Activated B cell treated with CpG ODN at 0.5 μM for 24 hours (primary cell): ENCODE results near the gene GORASP1. TPM values are rescaled to one million over a fixed set of nuclear protein-coding genes. Genes with fewer than 3 reads are reported as not detected.

Source experiments
- ATAC-seq: fragments of 200-7000 bp; cut with Tn5 transposase; one replicate; pipeline ENCODE4 v1.10.0; 2021; ENCODE audit warnings: low read depth, mild to moderate bottlenecking, moderate library complexity
- CTCF ChIA-PET: fragments of 350-600 bp; sonication (Branson Sonifier 250); formaldehyde crosslinking; loops from one replicate; lab custom pipeline; 2021; ENCODE audit warnings: antibody characterized with exemption; lab: Charles Lee
- POLR2A ChIA-PET: fragments of 350-600 bp; sonication (Branson Sonifier 250); formaldehyde crosslinking; loops from one replicate; lab custom pipeline; 2021; ENCODE audit warnings: antibody characterized with exemption; lab: Charles Lee
- DNase-seq: peaks from one replicate; pipeline ENCODE4 v3.0.0; 2022
- H3K27ac Mint-ChIP-seq: one replicate; pipeline ENCODE4 v1.8.0; 2020; ENCODE audit warnings: mixed read lengths
- H3K27me3 Mint-ChIP-seq: one replicate; pipeline ENCODE4 v1.8.0; 2021; ENCODE audit warnings: mixed read lengths
- H3K36me3 Mint-ChIP-seq: one replicate; pipeline ENCODE4 v1.8.0; 2021; ENCODE audit warnings: low read depth, mixed read lengths
- H3K4me1 Mint-ChIP-seq: one replicate; pipeline ENCODE4 v1.8.0; 2021; ENCODE audit warnings: mixed read lengths
- H3K4me3 Mint-ChIP-seq: one replicate; pipeline ENCODE4 v1.8.0; 2020; ENCODE audit warnings: mild to moderate bottlenecking, mixed read lengths
- H3K9me3 Mint-ChIP-seq: one replicate; pipeline ENCODE4 v1.8.0; 2020; ENCODE audit warnings: mixed read lengths
- CTCF ChIP-seq: fragments of 200-600 bp; IDR thresholded peaks from one replicate; pipeline ENCODE4 v1.8.0; 2022; ENCODE audit warnings: antibody characterized with exemption, mild to moderate bottlenecking
- intact Hi-C: fragments of 100-400 bp; cut with micrococcal nuclease; formaldehyde crosslinking; loops from one replicate; pipeline ENCODE4 v1.15.1; 2024
- total RNA-seq: library from RNA; stranded (reverse); gene quantifications from 2 replicates; pipeline ENCODE4 v1.2.3, GENCODE V29; 2022

Gene GORASP1
- total RNA-seq, 1 donor from 2014 or later: 47.8 TPM

GRCh38 chr3:39141171-39141995 is 34.0 kb upstream of the GORASP1 start:
- Mint-ChIP-seq H3K9me3 (no peaks in the 10 kb centered on the region), H3K27ac (peak overlapping the region; percentile 79), H3K27me3 (no peaks in the 10 kb centered on the region), H3K4me1 (peaks cover 41% of the 10 kb centered on the region), H3K36me3 (peaks cover 82% of the 10 kb centered on the region), H3K4me3 (no peak overlapping the region)
- ATAC-seq (peak; percentile 38), DNase-seq (no peak)
- no peak for TF ChIP-seq CTCF
- POLR2A ChIA-PET: interaction anchor here (1.1 kb wide), 1 partner anchor 11 kb away, joined by 3 read pairs; no protein-coding TSS in a partner anchor
- CTCF ChIA-PET: interaction anchor here (1.6 kb wide), 1 partner anchor 147 kb away, joined by 4 read pairs; no protein-coding TSS in a partner anchor
- intact Hi-C loops: no loop called here

- peaks cover 34% of the 10 kb centered on the region for H3K4me1 Mint-ChIP-seq
- ChIA-PET POLR2A (no interaction called here), CTCF (interaction anchor here (1.6 kb wide), 1 partner anchor 148 kb away, joined by 4 read pairs; no protein-coding TSS in a partner anchor)
- no peak for DNase-seq
- intact Hi-C loops: no loop called here
- ATAC-seq: no peak
- peak overlapping the region; percentile 79 for H3K27ac Mint-ChIP-seq
- H3K27me3 Mint-ChIP-seq: no peaks in the 10 kb centered on the region
- peaks cover 73% of the 10 kb centered on the region for H3K36me3 Mint-ChIP-seq
- no peak overlapping the region for H3K4me3 Mint-ChIP-seq
- no peaks in the 10 kb centered on the region for H3K9me3 Mint-ChIP-seq
- no peak for TF ChIP-seq CTCF
These were observed 33.0 kb upstream of the GORASP1 start for GRCh38 chr3:39140341-39140971.

GRCh38 chr3:39139442-39139841 is 32.0 kb upstream of the GORASP1 start:
- Mint-ChIP-seq H3K27ac (peak overlapping the region; percentile 46), H3K27me3 (no peaks in the 10 kb centered on the region), H3K4me1 (peaks cover 31% of the 10 kb centered on the region), H3K9me3 (no peaks in the 10 kb centered on the region), H3K36me3 (peaks cover 69% of the 10 kb centered on the region), H3K4me3 (no peak overlapping the region)
- TF ChIP-seq CTCF: no peak
- intact Hi-C loops: no loop called here
- no peak for ATAC-seq
- POLR2A ChIA-PET: interaction anchor here (0.7 kb wide), 1 partner anchor 39 kb away, joined by 3 read pairs; no protein-coding TSS in a partner anchor
- CTCF ChIA-PET: no interaction called here
- DNase-seq: no peak

- ChIA-PET CTCF (no interaction called here), POLR2A (interaction anchor here (0.7 kb wide), 1 partner anchor 39 kb away, joined by 3 read pairs; no protein-coding TSS in a partner anchor)
- no peaks in the 10 kb centered on the region for H3K27me3 Mint-ChIP-seq
- peak overlapping the region; percentile 31 for H3K27ac Mint-ChIP-seq
- intact Hi-C loops: no loop called here
- H3K36me3 Mint-ChIP-seq: peaks cover 69% of the 10 kb centered on the region
- H3K4me1 Mint-ChIP-seq: peaks cover 30% of the 10 kb centered on the region
- DNase-seq (no peak), ATAC-seq (no peak)
- TF ChIP-seq CTCF: no peak
- no peak overlapping the region for H3K4me3 Mint-ChIP-seq
- H3K9me3 Mint-ChIP-seq: no peaks in the 10 kb centered on the region
These were observed 31.5 kb upstream of the GORASP1 start for GRCh38 chr3:39138804-39139415.
